GM12864 (cell line): Measurements from ENCODE around the gene KNCN.

ENCODE experiments used
- DNase-seq: peaks from one replicate; pipeline ENCODE4 v3.0.0-alpha.2; 2011; ENCODE audit warnings: low read depth
- H3K4me3 ChIP-seq: 2 replicates; pipeline ENCODE4 v1.5.1; 2011; ENCODE audit warnings: mild to moderate bottlenecking, low read depth, low read length, control low read depth
- CTCF ChIP-seq: IDR thresholded peaks from 2 replicates; pipeline ENCODE4 v1.5.1; 2011; ENCODE audit warnings: low read depth, mild to moderate bottlenecking, moderate library complexity, low read length, control low read depth, inconsistent platforms; ENCODE audit errors: missing control alignments

Gene KNCN

GRCh38 chr1:46535063-46535462, 16.4 kb downstream of the KNCN start:
- H3K4me3 ChIP-seq = no peak overlapping the region
- no peak for DNase-seq
- peak; percentile 67 for TF ChIP-seq CTCF

GRCh38 chr1:46533179-46533864, 18.1 kb downstream of the KNCN start:
- DNase-seq = no peak
- peak overlapping the region; percentile 29; the same call in 1 of the 2 replicates for H3K4me3 ChIP-seq
- TF ChIP-seq CTCF = no peak

- no peak for DNase-seq
- peak overlapping the region; percentile 29; the same call in 1 of the 2 replicates for H3K4me3 ChIP-seq
- peak; percentile 65 for TF ChIP-seq CTCF
Measured at GRCh38 chr1:46532498-46533178, 18.8 kb downstream of the KNCN start.

GRCh38 chr1:46532095-46532494, 19.4 kb downstream of the KNCN start:
- no peak for DNase-seq
- no peak for TF ChIP-seq CTCF

GRCh38 chr1:46530791-46531409, 20.5 kb downstream of the KNCN start:
- DNase-seq = no peak
- peak; percentile 1 for TF ChIP-seq CTCF
- no peak overlapping the region for H3K4me3 ChIP-seq

More at GRCh38 chr1:46532095-46532494, 19.4 kb downstream of the KNCN start:
- no peak overlapping the region for H3K4me3 ChIP-seq

DNA sequence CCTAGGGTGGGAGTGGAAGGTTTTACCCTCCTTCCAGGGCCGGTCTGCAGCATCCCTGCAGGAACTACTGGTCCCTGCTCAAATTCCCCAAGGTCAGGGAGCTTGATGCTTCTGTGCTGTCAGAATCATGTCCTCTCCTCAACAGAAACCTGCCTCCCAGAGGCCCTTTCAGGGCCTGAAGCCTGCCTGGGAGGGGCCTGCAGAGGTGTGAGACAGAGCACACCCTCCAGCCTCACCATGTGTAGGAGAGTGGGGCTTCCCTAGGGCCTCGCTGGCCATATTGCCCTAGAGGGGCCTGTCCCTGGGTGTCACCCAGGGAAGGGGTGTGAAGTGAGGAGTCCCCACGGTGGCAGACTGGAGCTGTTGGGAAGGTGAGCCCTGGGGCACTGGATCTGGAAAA, 21.1 kb downstream of the KNCN start:
- TF ChIP-seq CTCF = no peak
- no peak for DNase-seq
- H3K4me3 ChIP-seq = no peak overlapping the region
